ENCODE results near the gene IQSEC1. TPM values are rescaled to one million over a fixed set of nuclear protein-coding genes. Genes with fewer than 3 reads are reported as not detected.

The IQSEC1 gene
- total RNA-seq, 2 donors from 2014 or later: 31.2 to 53.5 TPM

GRCh38 chr3:13025778-13026518 is 47.3 kb downstream of the IQSEC1 start:
- no peak overlapping the region for H3K4me3 Mint-ChIP-seq
- peaks cover 1% of the 10 kb centered on the region for H3K4me1 Mint-ChIP-seq (ENCODE audit: low read depth)
- H3K27ac Mint-ChIP-seq: no peak overlapping the region
- no peaks in the 10 kb centered on the region for H3K36me3 Mint-ChIP-seq (ENCODE audit: insufficient read depth in 2 of 2)
- no peaks in the 10 kb centered on the region for H3K27me3 Mint-ChIP-seq (ENCODE audit: low read depth)
- H3K9me3 Mint-ChIP-seq: peaks cover 0 to 2% of the 10 kb centered on the region in 2 donors
- ATAC-seq (replicated peaks in 1 of 2) (no peak), DNase-seq (no peak)

- no peak for DNase-seq
- Mint-ChIP-seq H3K27ac (no peak overlapping the region), H3K4me1 (ENCODE audit: low read depth) (peaks cover 7% of the 10 kb centered on the region), H3K4me3 (no peak overlapping the region), H3K27me3 (ENCODE audit: low read depth) (no peaks in the 10 kb centered on the region), H3K9me3 (peaks cover 0 to 2% of the 10 kb centered on the region in 2 donors), H3K36me3 (ENCODE audit: insufficient read depth in 2 of 2) (no peaks in the 10 kb centered on the region)
- ATAC-seq (replicated peaks in 1 of 2): peak; percentile 33 to 63
These were observed 48.1 kb downstream of the IQSEC1 start for GRCh38 chr3:13025090-13025489.

- Mint-ChIP-seq H3K27me3 (ENCODE audit: low read depth) (no peaks in the 10 kb centered on the region), H3K4me3 (no peak overlapping the region), H3K4me1 (ENCODE audit: low read depth) (peaks cover 7% of the 10 kb centered on the region), H3K9me3 (peaks cover 0 to 2% of the 10 kb centered on the region in 2 donors), H3K36me3 (ENCODE audit: insufficient read depth in 2 of 2) (no peaks in the 10 kb centered on the region), H3K27ac (no peak overlapping the region)
- no peak for ATAC-seq (replicated peaks in 1 of 2)
- no peak for DNase-seq
These were observed 48.5 kb downstream of the IQSEC1 start for GRCh38 chr3:13024765-13025065.

- Mint-ChIP-seq H3K36me3 (ENCODE audit: insufficient read depth in 2 of 2) (no peaks in the 10 kb centered on the region), H3K27ac (no peak overlapping the region), H3K4me3 (no peak overlapping the region), H3K4me1 (ENCODE audit: low read depth) (peaks cover 7% of the 10 kb centered on the region), H3K27me3 (ENCODE audit: low read depth) (no peaks in the 10 kb centered on the region), H3K9me3 (peaks cover 0 to 2% of the 10 kb centered on the region in 2 donors)
- DNase-seq: no peak
- ATAC-seq (replicated peaks in 1 of 2): no peak
These were observed 49.1 kb downstream of the IQSEC1 start for GRCh38 chr3:13023971-13024764.

GRCh38 chr3:13023235-13023970 is 49.8 kb downstream of the IQSEC1 start:
- Mint-ChIP-seq H3K4me1 (ENCODE audit: low read depth) (peaks cover 7% of the 10 kb centered on the region), H3K27ac (no peak overlapping the region), H3K27me3 (ENCODE audit: low read depth) (no peaks in the 10 kb centered on the region), H3K36me3 (ENCODE audit: insufficient read depth in 2 of 2) (no peaks in the 10 kb centered on the region), H3K4me3 (no peak overlapping the region), H3K9me3 (peaks cover 0 to 2% of the 10 kb centered on the region in 2 donors)
- ATAC-seq (replicated peaks in 1 of 2) (peak in 1 of 2 donors; percentile 19), DNase-seq (no peak)

GRCh38 chr3:13022348-13023234 is 50.6 kb downstream of the IQSEC1 start:
- no peak overlapping the region for H3K4me3 Mint-ChIP-seq
- H3K9me3 Mint-ChIP-seq: peaks cover 0 to 2% of the 10 kb centered on the region in 2 donors
- no peak overlapping the region for H3K27ac Mint-ChIP-seq
- no peaks in the 10 kb centered on the region for H3K27me3 Mint-ChIP-seq (ENCODE audit: low read depth)
- ATAC-seq (replicated peaks in 1 of 2) (no peak), DNase-seq (no peak)
- peaks cover 7% of the 10 kb centered on the region for H3K4me1 Mint-ChIP-seq (ENCODE audit: low read depth)
- no peaks in the 10 kb centered on the region for H3K36me3 Mint-ChIP-seq (ENCODE audit: insufficient read depth in 2 of 2)

- no peak overlapping the region for H3K4me3 Mint-ChIP-seq
- peaks cover 0 to 2% of the 10 kb centered on the region in 2 donors for H3K9me3 Mint-ChIP-seq
- H3K4me1 Mint-ChIP-seq (ENCODE audit: low read depth): peaks cover 18% of the 10 kb centered on the region
- no peaks in the 10 kb centered on the region for H3K27me3 Mint-ChIP-seq (ENCODE audit: low read depth)
- no peak for ATAC-seq (replicated peaks in 1 of 2)
- no peak overlapping the region for H3K27ac Mint-ChIP-seq
- DNase-seq: no peak
- H3K36me3 Mint-ChIP-seq (ENCODE audit: insufficient read depth in 2 of 2): peaks cover 0 to 2% of the 10 kb centered on the region in 2 donors
These were observed 51.8 kb downstream of the IQSEC1 start for GRCh38 chr3:13021141-13022114.

- DNase-seq (no peak), ATAC-seq (replicated peaks in 1 of 2) (no peak)
- peaks cover 0 to 2% of the 10 kb centered on the region in 2 donors for H3K9me3 Mint-ChIP-seq
- H3K4me3 Mint-ChIP-seq: no peak overlapping the region
- no peak overlapping the region for H3K27ac Mint-ChIP-seq
- H3K36me3 Mint-ChIP-seq (ENCODE audit: insufficient read depth in 2 of 2): peaks cover 0 to 2% of the 10 kb centered on the region in 2 donors
- no peaks in the 10 kb centered on the region for H3K27me3 Mint-ChIP-seq (ENCODE audit: low read depth)
- peaks cover 30% of the 10 kb centered on the region for H3K4me1 Mint-ChIP-seq (ENCODE audit: low read depth)
These were observed 53.0 kb downstream of the IQSEC1 start for GRCh38 chr3:13020159-13020750.

- H3K4me3 Mint-ChIP-seq: no peak overlapping the region
- peaks cover 38% of the 10 kb centered on the region for H3K4me1 Mint-ChIP-seq (ENCODE audit: low read depth)
- ATAC-seq (replicated peaks in 1 of 2) (no peak), DNase-seq (no peak)
- peaks cover 0 to 2% of the 10 kb centered on the region in 2 donors for H3K36me3 Mint-ChIP-seq (ENCODE audit: insufficient read depth in 2 of 2)
- H3K27ac Mint-ChIP-seq: no peak overlapping the region
- no peaks in the 10 kb centered on the region for H3K9me3 Mint-ChIP-seq
- no peaks in the 10 kb centered on the region for H3K27me3 Mint-ChIP-seq (ENCODE audit: low read depth)
These were observed 53.8 kb downstream of the IQSEC1 start for GRCh38 chr3:13019243-13020095.

GRCh38 chr3:13018561-13019242 is 54.5 kb downstream of the IQSEC1 start:
- H3K27me3 Mint-ChIP-seq (ENCODE audit: low read depth): no peaks in the 10 kb centered on the region
- H3K4me3 Mint-ChIP-seq: no peak overlapping the region
- no peak overlapping the region for H3K27ac Mint-ChIP-seq

More at GRCh38 chr3:13018561-13019242, 54.5 kb downstream of the IQSEC1 start:
- H3K9me3 Mint-ChIP-seq: no peaks in the 10 kb centered on the region
- H3K36me3 Mint-ChIP-seq (ENCODE audit: insufficient read depth in 2 of 2): peaks cover 0 to 2% of the 10 kb centered on the region in 2 donors
- H3K4me1 Mint-ChIP-seq (ENCODE audit: low read depth): peaks cover 46% of the 10 kb centered on the region
- DNase-seq (no peak), ATAC-seq (replicated peaks in 1 of 2) (no peak)

Data from activated T-cell treated with anti-CD3 and anti-CD28 coated beads, Interleukin-2, amount 50 U/mL, for 72 hours (primary cell).